ENCODE data around the gene SLC4A3.

DNA sequence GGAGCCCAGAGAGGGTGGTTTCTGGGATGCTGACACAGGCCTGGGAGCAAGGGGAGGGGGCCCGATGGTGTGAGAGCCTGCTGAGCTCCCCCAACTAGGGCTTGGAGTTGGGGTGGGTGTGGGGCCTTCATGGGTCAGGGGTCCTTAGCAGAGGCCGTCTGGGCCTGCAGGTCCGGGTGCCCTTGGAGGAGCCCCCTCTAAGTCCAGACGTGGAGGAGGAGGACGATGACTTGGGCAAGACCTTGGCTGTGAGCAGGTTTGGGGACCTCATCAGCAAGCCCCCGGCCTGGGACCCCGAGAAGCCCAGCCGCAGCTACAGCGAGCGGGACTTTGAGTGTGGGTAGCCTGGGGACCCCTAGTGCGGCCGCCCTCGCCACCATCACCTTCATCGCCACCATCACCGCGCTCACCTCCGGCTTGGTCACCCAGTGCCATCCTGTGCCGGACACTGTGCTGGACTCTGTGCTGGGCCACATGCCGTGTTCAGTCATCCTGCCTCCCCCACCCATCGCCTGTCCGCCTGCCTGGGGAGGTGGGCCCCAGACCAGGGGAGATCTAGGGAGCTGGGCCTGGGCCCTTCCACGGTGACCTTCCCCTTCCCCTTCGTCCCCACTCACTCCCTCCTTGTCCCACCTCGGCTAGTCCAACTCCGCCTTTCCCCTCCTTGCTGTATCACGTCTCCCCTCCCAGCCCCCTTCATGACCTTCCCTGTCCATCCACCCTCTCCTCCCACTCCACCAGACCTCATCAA is 980 bp downstream of the SLC4A3 start:
- no peak for TF ChIP-seq ZNF282 (IDR thresholded peaks at IDR 0.05; ENCODE audit: partially characterized antibody)
- TF ChIP-seq, protein P1, sequence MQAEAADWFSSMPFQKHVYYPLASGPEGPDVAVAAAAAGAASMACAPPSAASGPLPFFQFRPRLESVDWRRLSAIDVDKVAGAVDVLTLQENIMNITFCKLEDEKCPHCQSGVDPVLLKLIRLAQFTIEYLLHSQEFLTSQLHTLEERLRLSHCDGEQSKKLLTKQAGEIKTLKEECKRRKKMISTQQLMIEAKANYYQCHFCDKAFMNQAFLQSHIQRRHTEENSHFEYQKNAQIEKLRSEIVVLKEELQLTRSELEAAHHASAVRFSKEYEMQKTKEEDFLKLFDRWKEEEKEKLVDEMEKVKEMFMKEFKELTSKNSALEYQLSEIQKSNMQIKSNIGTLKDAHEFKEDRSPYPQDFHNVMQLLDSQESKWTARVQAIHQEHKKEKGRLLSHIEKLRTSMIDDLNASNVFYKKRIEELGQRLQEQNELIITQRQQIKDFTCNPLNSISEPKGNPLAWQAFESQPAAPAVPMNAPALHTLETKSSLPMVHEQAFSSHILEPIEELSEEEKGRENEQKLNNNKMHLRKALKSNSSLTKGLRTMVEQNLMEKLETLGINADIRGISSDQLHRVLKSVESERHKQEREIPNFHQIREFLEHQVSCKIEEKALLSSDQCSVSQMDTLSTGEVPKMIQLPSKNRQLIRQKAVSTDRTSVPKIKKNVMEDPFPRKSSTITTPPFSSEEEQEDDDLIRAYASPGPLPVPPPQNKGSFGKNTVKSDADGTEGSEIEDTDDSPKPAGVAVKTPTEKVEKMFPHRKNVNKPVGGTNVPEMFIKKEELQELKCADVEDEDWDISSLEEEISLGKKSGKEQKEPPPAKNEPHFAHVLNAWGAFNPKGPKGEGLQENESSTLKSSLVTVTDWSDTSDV (CRISPR knock-in tag; IDR thresholded peaks at IDR 0.05) = no peak
- TF ChIP-seq, protein P2, sequence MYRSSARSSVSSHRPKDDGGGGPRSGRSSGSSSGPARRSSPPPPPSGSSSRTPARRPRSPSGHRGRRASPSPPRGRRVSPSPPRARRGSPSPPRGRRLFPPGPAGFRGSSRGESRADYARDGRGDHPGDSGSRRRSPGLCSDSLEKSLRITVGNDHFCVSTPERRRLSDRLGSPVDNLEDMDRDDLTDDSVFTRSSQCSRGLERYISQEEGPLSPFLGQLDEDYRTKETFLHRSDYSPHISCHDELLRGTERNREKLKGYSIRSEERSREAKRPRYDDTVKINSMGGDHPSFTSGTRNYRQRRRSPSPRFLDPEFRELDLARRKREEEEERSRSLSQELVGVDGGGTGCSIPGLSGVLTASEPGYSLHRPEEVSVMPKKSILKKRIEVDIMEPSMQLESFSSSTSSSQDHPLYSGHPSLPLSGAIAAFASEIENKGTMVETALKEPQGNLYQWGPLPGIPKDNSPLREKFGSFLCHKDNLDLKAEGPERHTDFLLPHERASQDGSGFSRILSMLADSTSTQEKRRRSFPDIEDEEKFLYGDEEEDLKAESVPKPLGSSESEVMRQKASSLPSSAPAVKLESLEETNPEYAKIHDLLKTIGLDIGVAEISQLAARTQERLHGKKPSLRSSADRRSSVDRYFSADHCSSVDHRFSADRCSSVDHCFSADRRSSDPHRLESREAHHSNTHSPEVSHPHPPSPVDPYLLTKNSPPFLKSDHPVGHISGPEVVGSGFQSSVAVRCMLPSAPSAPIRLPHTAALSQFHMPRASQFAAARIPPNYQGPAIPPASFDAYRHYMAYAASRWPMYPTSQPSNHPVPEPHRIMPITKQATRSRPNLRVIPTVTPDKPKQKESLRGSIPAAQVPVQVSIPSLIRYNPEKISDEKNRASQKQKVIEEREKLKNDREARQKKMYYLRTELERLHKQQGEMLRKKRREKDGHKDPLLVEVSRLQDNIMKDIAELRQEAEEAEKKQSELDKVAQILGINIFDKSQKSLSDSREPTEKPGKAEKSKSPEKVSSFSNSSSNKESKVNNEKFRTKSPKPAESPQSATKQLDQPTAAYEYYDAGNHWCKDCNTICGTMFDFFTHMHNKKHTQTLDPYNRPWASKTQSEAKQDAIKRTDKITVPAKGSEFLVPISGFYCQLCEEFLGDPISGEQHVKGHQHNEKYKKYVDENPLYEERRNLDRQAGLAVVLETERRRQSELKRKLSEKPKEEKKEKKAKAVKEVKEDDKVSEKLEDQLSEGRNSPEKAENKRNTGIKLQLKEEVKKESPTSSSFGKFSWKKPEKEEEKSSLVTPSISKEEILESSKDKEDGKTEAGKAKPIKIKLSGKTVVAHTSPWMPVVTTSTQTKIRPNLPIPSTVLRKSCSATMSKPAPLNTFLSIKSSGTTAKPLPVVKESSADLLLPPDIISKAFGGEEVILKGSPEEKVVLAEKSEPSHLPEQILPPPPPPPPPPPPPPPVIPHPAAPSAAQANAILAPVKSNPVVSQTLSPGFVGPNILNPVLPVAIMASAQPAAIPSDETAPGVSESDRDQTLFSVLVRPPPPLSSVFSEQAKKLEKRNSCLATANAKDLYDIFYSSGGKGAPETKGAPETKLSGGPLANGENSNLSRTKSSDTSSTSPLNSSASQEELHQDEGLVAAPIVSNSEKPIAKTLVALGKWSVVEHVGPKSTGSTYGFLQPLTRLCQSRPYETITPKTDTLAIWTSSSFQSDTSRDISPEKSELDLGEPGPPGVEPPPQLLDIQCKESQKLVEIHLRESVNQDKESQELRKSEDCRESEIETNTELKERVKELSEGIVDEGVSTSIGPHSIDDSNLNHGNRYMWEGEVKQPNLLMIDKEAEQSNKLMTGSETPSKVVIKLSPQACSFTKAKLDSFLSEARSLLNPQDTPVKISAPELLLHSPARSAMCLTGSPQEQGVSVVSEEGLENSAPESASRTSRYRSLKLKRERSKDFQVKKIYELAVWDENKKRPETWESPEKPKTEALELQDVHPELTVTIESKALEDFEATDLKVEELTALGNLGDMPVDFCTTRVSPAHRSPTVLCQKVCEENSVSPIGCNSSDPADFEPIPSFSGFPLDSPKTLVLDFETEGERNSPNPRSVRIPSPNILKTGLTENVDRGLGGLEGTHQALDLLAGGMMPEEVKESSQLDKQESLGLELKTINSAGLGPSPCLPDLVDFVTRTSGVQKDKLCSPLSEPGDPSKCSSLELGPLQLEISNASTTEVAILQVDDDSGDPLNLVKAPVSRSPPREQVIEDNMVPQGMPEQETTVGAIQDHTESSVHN (CRISPR knock-in tag; IDR thresholded peaks at IDR 0.05) = no peak
- TF ChIP-seq, protein P3, sequence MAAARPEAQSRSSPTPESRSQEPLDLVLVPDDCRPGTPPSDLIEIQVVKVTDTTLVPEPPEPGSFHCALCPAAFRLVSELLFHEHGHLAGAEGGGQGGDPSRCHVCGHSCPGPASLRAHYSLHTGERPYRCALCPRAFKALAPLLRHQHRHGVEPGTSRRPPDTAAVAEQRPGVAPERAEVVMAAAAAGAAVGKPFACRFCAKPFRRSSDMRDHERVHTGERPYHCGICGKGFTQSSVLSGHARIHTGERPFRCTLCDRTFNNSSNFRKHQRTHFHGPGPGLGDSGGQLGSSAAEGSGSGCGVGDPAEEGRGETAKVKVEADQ (CRISPR knock-in tag; IDR thresholded peaks at IDR 0.05; ENCODE audit: borderline replicate concordance) = no peak
- TF ChIP-seq, protein P4, sequence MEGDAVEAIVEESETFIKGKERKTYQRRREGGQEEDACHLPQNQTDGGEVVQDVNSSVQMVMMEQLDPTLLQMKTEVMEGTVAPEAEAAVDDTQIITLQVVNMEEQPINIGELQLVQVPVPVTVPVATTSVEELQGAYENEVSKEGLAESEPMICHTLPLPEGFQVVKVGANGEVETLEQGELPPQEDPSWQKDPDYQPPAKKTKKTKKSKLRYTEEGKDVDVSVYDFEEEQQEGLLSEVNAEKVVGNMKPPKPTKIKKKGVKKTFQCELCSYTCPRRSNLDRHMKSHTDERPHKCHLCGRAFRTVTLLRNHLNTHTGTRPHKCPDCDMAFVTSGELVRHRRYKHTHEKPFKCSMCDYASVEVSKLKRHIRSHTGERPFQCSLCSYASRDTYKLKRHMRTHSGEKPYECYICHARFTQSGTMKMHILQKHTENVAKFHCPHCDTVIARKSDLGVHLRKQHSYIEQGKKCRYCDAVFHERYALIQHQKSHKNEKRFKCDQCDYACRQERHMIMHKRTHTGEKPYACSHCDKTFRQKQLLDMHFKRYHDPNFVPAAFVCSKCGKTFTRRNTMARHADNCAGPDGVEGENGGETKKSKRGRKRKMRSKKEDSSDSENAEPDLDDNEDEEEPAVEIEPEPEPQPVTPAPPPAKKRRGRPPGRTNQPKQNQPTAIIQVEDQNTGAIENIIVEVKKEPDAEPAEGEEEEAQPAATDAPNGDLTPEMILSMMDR (CRISPR knock-in tag; IDR thresholded peaks at IDR 0.05) = no peak
- TF ChIP-seq FOXA3 (CRISPR knock-in tag; IDR thresholded peaks at IDR 0.05) = no peak
